Hematopoietic multipotent progenitor cell treated with erythropoietin and hydrocortisone succinate and interleukin-3 and kit ligand, for 4 days (in vitro differentiated cells): ENCODE measurements around the gene CACFD1.

Source experiments
- DNase-seq: peaks from one replicate; pipeline ENCODE4 v3.0.0-alpha.2; 2015

Gene CACFD1

DNA sequence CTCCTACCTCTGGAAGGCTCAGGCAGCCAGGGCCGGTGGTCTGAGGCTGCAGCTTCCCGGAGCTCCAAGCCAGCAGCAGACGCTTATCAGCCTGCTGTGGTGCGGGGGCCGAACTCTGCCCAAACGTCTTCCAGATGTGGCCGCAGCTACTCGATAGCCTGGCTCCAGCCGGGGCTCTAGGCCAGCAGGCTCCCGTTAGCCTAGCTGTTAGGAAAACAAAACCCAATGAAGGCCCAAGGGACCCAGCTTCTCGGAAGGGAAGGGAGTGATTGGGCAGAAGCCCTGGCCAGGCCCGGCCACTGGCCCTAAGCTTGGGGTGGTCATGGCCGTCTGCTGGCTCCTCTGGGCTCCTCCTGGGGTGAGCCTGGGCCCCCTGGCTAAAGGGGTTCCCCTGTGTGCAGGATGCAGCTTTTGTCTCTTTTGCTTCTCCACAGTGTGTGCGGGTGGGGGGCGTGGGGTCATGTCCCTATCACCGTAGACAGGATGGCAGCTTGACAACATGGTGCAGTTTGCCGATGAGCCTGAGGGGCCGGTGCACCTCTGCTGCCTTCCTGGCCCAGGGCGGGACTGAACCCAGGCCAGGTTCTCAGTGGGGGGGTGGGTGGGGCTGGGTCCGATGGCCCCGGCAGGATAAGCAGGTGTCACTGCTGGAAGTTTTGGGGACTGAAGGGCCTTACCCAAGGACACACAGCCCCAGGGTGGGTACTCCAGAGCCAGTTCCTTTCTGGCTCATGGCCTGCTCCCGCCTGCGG, 46.3 kb downstream of the CACFD1 start:
- DNase-seq, result no peak

DNA sequence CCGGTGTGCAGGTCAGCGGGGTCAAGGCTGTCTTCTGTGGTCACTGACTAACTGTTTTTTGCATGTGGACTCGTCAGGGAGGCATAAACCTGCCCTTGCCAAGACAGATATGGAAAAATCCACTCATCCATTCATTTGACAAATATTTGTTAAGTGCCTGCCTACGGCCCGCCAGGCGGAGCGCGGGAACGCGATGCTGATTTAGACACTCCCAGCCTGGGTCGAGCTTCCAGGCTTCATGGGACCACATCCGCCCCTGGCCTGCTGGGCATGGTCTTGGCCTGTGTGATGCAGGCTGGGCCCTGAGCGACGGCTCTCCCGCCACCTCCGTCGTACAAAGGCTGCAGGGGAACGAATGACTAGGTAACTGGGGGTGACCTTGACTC, 46.9 kb downstream of the CACFD1 start:
- no peak for DNase-seq

DNA sequence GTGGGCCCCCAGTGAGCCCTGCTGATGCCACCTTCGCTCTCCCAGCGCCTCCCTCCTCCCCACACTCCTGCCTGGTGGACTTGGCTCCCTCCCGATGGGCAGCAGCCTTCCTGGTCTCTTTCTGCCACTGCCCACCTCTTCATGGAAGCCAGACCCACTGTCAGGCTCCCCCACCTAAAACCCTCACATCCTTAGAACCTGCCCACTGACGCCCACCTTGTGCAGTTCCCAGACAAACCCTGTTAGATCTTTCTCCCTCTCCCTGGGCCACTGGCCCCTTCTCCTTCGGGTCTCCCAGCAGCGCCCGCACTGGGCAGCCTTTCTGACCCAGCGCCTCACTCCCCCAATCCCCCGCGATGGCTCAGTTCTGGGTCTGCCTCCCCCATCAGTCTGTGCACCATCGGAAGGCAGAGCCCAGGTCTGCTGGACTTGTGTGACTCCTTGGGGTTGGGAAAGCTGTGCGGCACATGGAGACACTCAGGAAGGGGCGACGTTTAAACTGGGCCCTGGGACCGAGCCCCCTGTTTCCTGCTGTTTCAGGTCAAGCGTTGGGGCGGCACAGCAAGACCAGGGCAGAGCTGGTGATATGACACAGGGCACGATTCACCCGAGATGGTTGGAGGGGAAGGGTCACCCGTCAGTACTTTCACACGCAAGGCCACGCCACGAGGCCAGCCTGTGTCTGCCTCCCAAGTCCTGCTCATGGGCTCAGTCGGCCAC, 47.6 kb downstream of the CACFD1 start:
- DNase-seq, result no peak

DNA sequence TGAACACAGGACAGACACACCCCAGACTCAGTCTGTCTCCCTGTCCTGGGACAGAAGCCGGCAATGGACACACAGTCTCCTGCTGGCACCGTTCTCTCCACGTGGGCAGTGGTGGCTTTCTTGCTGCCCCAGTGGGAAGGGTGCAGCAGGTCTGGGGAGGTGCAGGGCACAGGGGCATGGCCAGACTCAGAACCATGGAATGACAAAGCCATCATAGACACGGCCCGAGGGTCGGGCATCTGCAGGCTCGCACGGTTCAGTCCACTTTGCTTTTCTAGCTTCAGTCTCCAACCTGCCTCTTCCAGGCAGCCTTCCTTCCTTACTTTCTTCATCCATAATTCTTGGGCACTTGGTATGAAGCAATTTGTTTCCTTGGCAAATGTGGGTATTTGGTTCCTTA, 48.3 kb downstream of the CACFD1 start:
- DNase-seq, result no peak

DNA sequence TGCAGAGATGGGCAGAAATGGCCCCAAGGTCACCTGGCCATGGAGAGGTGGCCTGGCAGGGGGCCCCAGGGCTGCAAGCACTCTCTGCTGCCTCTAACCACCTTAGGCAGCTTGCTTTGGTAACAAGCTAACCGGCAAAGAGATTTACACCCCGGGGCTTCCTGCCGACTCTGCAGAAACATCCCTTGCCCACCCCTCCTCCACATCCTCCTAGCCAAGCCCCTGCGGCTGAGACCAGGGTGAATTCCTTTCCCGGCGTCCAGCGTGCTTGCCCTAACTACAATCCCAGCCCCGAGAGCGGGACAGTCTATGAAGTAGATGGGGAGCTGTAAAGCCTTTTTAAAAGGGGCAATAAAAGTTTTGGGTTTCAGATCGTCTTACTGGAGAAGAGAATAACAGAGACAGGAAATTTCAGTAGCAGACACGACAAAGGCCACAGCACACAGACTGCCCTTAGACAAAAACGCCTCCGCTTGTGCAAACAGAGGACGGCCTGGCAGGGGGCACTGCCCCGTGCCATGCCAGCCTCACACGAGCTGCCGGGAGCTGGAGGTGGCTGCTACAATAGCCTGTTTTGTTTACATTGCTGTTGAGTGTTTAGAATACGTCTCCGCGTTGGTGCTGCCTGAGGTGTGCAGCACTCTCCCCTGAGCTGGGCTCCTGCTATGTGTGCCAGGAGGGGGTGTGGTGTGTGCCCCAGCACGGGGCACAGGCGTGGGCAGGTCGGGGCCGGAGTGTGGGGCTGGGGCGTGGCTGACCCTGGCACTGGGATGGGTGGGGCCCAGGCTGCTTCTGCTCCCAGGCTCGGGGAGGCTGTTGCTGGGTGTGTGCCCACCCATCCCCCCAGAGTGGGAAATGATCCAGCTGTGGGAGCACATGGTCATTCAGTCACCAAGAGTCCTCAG, 49.7 kb downstream of the CACFD1 start:
- DNase-seq, result peak; percentile 46

DNA sequence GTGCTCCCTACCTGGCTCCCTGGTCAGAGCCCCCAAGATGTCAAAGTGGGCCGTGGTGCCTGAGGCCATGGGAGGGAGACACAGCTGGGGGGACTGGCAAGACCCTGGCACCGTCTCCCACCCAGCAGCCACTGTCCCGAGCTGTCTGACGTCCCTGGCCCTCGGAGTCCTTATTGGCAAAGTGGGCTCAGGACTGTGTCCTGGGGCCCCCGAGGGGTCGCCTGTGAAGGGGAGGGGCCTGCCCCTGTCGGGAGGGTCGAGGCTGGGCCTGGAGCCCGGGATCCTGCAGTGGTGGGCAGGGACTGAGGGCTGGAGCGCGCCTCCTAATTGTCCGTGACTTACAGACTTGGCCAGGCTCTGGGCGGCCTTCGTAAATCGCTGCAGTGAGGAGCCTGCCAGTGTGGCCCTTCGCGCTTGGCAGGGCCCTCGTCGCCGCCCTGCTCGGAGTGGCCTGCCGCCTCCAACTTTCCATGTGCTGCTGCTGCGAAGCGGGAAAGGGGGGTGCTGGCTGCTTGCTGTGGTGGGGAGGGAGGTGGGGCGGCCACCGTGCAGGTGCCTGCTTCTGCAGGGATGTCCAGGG, 51.2 kb downstream of the CACFD1 start:
- DNase-seq, result no peak

DNA sequence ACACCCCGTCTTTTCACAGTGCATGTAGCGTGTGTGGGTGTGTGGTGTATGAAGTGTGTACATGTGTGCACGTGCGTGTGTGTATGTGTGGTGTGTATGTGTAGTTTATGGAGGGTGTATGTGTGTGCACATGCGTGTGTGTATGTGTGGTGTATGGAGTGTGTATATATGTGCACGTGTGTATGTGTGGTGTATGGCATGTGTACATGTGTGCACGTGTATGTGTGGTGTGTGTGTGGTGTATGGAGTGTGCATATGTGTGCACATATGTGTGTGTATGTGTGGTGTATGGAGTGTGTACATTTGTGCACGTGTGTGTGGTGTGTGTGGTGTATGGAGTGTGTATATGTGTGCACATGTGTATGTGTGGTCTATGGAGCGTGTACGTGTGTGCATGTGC, 51.8 kb downstream of the CACFD1 start:
- DNase-seq, result no peak

DNA sequence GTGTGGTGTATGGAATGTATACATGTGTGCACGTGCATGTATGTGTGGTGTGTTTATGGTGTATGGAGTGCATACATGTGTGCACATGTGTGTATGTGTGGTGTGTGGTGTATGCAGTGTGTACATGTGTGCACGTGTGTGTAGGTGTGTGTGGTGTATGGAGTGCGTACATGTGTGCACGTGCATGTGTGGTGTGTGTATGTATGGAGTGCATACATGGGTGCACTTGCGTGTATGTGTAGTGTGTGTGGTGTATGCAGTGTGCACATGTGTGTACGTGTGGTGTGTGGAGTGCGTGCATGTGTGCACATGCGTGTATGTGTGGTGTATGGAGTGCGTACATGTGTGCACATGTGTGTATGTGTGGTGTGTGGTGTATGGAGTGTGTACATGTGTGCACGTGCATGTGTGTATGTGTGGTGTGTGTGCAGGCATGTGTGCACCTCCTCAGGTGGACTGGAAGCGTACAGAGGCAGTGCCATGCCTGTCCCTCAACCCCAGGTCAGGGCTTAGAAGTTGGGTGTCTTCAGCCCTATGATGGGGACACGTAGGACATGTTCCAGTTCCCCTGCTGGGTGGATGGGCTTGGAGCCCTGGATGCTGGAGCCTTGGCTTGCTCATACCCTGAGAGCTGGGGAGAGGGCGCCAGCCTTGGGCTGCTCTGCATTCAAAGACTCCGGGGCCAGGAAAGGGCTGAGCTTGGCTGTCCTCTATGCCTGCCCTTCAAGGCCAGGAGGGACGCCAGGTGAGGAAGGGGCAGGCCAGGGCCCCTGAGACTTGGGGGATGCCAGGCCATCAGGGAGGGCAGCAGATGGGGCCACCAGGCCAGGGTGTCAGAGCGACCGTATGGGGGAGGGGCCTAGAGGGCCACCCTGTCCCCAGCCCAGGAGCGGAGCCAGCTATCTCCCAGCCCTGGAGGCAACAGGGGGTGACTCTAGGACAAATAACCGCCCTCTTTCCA, 52.8 kb downstream of the CACFD1 start:
- no peak for DNase-seq

DNA sequence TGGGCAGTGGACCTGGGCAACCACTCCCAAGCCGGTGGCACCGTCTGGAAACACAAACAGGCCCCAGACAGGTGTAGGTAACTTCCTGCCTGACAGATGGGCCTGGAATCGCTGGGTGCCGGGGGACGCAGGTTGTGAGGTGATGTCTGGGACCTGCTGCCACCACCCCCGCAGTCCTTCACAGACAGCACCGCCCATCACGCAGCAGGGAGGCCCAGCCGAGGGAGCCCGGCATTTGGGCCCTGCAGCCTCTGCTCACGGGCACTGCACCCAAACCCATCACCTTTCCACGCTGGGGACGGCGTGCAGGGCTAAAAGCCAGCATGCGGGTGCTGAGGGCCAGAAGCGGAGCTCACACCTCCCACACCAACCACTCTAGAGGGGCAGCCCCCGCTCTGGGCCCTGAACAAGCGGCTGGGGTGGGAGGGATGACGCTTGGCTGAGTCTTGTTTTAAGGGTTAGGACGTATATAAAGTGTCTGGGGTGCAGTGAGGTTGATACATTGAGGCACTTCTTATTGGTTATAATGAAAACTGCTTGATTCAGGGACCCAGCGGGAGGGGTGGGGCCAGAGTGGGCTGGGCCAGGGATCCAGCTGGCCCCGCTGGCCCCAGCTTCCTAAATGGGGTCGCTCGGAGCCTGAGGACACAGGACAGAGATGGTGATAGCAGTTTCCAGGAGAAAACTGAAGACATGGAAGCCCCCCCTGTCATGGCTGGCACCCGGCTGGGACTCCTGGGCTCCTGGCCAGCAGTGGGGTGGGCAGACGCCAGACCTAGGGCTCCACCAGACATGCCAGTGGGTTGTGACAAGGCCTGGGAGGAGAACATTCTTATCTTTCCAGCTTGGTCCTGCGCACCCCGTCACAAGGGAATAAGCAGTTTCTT, 53.7 kb downstream of the CACFD1 start:
- DNase-seq, result peak; percentile 53

DNA sequence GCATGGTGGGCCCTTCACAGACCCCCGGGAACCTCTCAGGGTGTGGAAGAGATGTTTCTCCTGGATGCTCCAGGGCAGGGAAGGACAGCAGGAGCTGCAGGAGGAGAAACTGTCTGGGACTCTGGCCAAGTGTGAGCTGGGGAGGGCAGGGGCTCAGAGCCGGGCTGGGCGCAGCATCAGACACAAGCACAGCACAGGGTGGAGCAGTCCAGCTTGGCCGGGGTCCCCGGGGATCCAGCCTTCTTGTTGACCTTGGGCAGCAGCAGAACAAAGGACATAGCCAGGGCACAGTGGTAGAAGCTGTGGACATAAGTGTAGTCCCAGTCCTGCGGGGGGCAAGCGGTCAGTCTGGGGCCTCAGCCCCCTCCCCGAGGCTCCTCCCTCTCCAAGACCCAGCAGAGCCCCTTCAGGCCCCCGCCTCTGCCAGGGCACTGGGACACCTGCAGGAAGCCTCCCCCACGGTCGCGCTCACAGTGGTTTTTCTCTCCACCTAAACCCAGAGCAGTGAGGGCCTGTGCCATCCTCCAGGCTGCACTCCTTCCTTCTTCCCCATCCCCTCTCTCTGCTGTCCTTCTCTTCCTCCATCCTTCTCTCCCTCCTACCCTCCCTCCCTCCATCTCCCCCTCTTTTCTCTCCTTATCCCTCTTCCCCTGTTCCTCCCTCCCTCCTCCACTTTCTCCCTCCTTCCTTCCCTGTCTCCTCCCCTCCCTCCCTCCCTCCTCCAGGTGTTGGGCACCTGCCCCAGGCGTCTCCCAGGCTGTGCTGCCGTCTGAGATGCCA, 54.9 kb downstream of the CACFD1 start:
- DNase-seq, result no peak

DNA sequence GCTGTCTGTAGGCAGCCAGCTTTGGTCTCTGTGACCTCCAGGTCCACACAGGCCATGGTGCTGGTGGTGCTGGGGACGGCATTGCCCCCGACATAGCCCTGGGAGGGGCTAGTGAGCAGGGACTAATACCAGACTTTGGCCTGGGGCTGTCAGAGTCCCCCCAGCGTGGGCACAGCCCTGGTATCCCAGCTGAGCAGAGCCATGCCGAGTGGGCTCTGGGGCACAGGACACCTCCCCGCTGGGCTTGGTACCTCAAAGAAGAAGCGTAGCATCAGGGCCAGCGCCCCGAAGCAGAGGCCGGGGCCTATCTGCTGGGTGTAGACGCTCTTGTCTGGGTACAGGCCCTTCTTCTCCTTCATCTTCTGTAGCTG, 55.4 kb downstream of the CACFD1 start:
- no peak for DNase-seq

DNA sequence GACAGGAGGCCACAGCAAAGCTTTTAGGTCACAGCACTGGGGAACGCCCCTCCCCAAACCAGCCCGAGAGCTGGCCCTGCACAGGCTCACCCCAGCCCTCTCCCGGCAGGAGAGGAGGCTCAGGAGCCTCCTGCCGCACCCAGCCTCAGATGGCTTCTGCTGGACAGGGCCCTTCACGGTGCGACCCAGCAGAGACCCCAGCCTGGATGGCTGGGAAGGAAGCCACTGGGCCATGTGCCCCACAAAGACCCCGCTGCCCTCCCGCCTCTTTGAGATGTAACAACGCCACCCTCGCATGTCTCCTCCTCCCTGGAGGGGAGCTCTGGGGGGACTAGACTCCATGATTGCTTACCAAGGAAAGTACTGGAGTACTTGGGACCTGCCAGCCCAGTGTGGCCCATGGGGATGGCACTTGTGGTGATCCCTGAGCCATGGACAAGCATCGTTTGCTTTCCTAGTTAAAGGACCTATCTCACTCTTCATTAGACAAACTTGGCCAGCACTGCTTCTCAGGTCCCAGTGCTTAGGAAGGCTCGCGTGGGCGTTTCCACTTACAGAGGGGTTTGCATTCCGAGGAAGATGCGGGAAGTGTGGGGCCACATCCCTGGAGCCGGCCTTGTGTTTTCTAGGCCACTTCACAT, 56.0 kb downstream of the CACFD1 start:
- no peak for DNase-seq

DNA sequence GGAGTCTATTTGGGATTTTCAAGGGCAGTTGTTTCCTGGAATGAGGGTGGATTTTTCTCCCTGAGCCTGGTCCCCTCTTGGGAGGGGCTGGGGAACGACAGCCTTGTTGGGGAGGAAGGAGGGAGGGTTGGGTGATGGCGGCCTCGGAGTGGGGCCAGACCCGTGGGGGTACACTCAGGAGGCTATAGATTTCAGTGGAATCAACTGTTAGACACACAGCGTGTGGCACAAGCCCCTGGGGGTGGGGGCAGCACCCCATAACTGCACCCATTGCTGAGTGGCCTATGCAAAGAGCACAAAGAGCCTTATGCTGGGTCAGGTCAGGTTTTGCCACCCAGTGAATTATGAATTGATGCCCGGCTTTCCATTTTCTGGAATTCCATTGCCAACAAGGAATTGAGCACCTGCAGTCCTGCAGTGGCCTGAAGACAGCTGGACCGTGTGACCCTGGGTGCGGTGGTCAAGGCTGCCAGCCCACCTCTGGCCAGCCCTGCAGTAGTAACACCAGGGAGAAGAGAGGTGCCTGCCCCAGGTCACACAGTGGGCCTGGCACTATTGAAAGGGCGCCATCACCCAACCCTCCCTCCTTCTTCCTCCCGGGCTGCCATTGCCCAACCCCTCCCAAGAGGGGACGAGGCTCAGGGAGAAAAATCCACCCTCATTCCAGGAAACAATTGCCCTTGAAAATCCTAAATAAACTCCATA, 56.6 kb downstream of the CACFD1 start:
- DNase-seq, result no peak

DNA sequence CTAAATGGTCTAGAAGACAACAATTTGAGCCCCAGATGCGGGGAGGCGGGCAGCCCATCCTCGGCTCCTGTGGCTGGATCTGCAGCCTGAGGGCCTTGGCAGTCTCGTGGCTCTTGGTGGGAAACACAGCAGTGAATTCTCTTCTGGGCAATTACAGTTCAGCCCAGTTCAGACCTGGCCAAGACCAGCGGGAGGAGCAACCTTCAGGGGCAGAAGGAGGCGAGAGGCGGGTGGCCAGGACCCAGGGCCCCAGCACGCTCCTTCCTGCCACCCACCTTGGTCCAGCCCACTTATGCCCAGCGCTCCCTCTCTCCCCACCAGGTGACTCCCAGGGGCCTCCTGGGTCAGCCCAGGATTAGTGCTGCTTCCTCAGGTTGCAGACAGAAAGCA, 57.2 kb downstream of the CACFD1 start:
- DNase-seq, result no peak

DNA sequence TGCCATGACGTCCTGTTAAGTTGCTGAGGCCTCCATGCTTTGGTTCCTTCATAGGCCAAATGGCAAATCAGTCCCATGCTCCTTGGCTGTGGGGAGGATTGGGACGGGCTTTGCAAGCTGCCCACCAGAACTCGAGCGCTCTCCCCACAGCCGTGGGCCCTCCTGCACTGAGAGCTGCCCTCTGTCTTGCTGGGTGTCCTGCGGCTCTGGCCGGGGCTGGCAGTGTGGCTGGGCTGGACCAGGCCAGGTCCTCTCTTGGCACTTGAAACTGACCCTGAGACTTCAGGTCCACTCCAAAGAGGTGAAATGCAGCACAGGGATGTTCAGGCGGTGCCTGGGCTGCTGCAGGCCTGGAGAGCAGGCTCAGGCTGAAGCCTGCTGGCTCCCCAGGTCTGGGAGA, 57.9 kb downstream of the CACFD1 start:
- no peak for DNase-seq

DNA sequence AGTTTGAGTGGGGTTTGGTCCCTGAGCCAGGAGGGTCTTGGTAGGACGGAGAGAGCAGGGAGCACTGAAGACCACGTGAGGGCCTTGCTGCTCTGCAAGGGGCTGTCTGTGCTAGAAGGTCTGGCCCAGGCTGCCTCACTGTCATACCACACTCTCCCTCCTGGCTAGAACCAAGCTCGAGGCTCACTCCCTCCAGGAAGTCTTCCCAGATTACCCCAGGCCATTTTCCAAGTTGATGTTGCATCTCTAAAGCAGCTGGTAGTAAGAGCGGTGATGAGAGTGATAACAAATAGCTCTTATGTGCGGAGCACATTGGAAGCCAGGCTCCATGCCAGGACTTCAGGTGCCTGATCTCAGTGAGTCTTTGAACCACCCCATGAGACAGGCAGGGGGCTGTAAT, 58.4 kb downstream of the CACFD1 start:
- no peak for DNase-seq

DNA sequence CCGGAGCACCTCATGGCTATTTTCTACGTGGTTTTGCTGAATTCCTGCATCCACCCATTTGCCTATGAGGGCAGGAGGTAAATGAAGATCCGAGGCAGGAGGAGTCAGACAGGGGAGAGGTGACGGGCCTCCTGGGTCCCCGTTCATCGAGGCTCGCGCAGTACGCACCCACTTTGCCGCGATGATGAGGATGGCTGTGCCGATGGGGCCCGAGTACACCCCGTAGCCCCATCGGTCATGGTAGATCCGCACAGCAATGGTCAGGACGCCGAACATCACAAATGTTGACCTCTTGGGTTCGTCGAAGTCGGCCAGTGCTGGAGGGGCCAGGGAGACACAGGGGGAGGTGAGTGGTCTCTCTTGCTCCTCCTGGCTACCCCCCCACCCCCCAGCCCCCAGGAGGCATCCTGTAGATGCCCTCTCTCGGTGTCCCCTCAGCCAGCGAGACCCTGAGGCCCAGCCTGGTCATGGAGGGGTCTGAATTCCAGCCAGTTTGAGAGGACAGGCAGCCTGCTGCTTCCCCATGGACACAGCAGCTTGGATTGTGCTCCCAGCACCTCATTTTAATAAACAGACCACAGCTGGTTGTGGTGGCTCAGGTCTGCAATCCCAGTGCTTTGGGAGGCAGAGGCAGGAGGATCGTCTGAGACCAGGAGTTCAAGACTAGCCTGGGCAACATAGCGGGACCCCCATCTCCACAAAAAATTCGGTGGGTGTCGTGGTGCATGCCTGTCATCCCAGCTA, 59.1 kb downstream of the CACFD1 start:
- DNase-seq, result no peak

DNA sequence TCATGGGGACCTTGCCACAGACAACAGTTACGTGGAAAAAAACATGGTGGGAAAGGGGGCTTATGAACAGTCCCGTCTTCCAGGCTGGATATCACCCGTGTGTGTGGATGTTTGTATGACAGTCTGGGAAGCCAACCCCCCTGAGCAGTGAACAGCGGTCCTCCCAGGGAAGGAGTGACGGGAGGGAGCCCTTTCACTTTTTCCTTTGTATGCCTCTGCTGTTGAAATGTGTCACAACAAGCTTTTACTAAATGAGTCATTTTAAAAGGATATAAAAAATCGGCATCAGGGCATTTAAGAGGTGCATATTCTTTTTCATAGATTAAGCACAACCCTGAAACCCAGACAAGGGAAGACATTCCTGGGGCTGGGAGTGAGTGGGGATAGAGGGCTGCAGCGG, 59.9 kb downstream of the CACFD1 start:
- no peak for DNase-seq
